Breast epithelium (tissue), 3 donors: ENCODE measurements around the gene SELENOT.

Experiments used
- POLR2AphosphoS5 ChIP-seq, 3 donors: sonication (generic); formaldehyde crosslinking; IDR thresholded peaks; one replicate each; pipeline ENCODE4 v1.6.1; 2017; ENCODE audit warnings: antibody characterized with exemption in 3 of 3
- TF ChIP-seq, protein P1 (sequence below), 3 donors: fragments of 450-650 bp; IDR thresholded peaks; one replicate each; pipeline ENCODE4 v1.5.1; 2016 to 2017; ENCODE audit warnings: antibody characterized with exemption in 3 of 3, mild to moderate bottlenecking in 3 of 3, moderate library complexity in 3 of 3

DNA sequence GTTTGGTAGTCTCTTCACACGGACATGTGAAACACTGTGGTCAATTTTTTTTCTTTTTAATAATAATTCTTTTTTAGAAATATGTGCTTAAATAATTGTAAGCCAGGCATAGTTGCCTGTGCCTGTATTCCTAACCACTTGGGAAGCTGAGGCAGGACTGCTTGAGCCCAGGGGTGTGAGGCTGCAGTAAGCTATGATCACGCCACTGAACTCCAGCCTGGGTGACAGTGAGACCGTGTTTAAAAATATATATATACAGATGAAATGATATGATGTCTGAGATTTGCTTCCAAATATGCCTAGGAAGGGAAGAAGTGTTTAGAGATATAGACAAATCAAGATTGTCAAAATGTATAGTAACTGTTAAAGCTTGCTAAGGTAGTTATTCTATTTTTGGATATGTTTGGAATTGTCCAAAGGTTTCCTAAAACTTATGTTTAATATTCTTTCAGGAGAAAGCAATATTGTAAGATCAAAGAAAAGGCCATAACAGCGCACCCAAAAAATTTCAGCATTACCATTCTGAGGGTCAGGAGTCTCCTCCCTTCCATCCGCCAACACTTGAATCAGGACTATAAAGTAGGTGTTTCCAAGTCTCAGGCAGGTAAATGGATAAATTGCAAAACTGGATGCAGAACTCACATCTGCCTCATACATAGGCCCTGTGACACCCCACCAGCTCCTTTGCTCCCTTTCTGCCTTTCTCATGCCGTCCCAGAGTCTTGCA, 532 bp upstream of the SELENOT start:
- TF ChIP-seq, protein P1, sequence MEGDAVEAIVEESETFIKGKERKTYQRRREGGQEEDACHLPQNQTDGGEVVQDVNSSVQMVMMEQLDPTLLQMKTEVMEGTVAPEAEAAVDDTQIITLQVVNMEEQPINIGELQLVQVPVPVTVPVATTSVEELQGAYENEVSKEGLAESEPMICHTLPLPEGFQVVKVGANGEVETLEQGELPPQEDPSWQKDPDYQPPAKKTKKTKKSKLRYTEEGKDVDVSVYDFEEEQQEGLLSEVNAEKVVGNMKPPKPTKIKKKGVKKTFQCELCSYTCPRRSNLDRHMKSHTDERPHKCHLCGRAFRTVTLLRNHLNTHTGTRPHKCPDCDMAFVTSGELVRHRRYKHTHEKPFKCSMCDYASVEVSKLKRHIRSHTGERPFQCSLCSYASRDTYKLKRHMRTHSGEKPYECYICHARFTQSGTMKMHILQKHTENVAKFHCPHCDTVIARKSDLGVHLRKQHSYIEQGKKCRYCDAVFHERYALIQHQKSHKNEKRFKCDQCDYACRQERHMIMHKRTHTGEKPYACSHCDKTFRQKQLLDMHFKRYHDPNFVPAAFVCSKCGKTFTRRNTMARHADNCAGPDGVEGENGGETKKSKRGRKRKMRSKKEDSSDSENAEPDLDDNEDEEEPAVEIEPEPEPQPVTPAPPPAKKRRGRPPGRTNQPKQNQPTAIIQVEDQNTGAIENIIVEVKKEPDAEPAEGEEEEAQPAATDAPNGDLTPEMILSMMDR (IDR thresholded peaks at IDR 0.05) = no peak
- TF ChIP-seq POLR2AphosphoS5 (IDR thresholded peaks at IDR 0.05) = no peak
